HepG2 (cell line): Measurements from ENCODE around the gene GATD1. TPM values are rescaled to one million over a fixed set of nuclear protein-coding genes. Genes with fewer than 3 reads are reported as not detected.

Experiments used
- ATRX ChIP-seq: sonication (generic); formaldehyde crosslinking; IDR thresholded peaks from 2 replicates; pipeline ENCODE4 v1.4.0; 2020; ENCODE audit warnings: missing genetic modification reagents, borderline replicate concordance
- CCAR2 ChIP-seq: fragments of 200-400 bp; formaldehyde crosslinking; optimal IDR thresholded peaks from 2 replicates; pipeline ENCODE3; 2018; ENCODE audit warnings: low read depth, mild to moderate bottlenecking, low read length, moderate library complexity
- DR1 ChIP-seq: sonication (generic); formaldehyde crosslinking; IDR thresholded peaks from 2 replicates; pipeline ENCODE4 v1.8.0; 2021; ENCODE audit warnings: mild to moderate bottlenecking, missing genetic modification reagents, inconsistent platforms
- FOXM1 ChIP-seq: sonication (generic); formaldehyde crosslinking; IDR thresholded peaks from 2 replicates; pipeline ENCODE4 v1.5.0; 2020; ENCODE audit warnings: missing genetic modification reagents
- KLF12 ChIP-seq: sonication (generic); formaldehyde crosslinking; IDR thresholded peaks from 2 replicates; pipeline ENCODE4 v1.4.0; 2020; ENCODE audit warnings: missing genetic modification reagents, borderline replicate concordance
- MBNL3 ChIP-seq: fragments of 250-450 bp; sonication (Bioruptor Pico); conservative IDR thresholded peaks from 2 replicates; pipeline ENCODE4 v1.8.0; 2022; ENCODE audit warnings: mild to moderate bottlenecking, inconsistent platforms
- MXI1 ChIP-seq: IDR thresholded peaks from 3 replicates; pipeline ENCODE4 v1.6.1; 2012; ENCODE audit warnings: low read depth, low read length, inconsistent platforms, borderline replicate concordance
- PRDM10 ChIP-seq: sonication (generic); formaldehyde crosslinking; IDR thresholded peaks from 2 replicates; pipeline ENCODE4 v1.4.0; 2020; ENCODE audit warnings: low read depth, missing genetic modification reagents
- RAD51 ChIP-seq: fragments of 450-650 bp; IDR thresholded peaks from 2 replicates; pipeline ENCODE4 v1.6.1; 2016; ENCODE audit warnings: borderline replicate concordance
- SP1 ChIP-seq, 2 experiments: fragments of 450-650 bp in 1 of 2; sonication (generic) in 1 of 2; formaldehyde crosslinking in 1 of 2; IDR thresholded peaks; 2 replicates each; pipeline versions ENCODE4 v1.4.0 to v1.6.1; 2016 to 2020; ENCODE audit warnings: missing genetic modification reagents in 1 of 2
- TAF15 ChIP-seq: fragments of 200-400 bp; formaldehyde crosslinking; IDR thresholded peaks from one replicate; pipeline ENCODE4 v1.6.1; 2018; ENCODE audit warnings: mild to moderate bottlenecking, low read depth, low read length; ENCODE audit not compliant: poor library complexity, severe bottlenecking
- ZBTB49 ChIP-seq: sonication (generic); formaldehyde crosslinking; IDR thresholded peaks from 2 replicates; pipeline ENCODE4 v1.4.0; 2020; ENCODE audit warnings: missing genetic modification reagents, borderline replicate concordance
- ZBTB7A ChIP-seq: sonication (generic); formaldehyde crosslinking; IDR thresholded peaks from 2 replicates; pipeline ENCODE4 v1.8.0; 2022; ENCODE audit warnings: mild to moderate bottlenecking, missing genetic modification reagents
- ZFY ChIP-seq: sonication (generic); formaldehyde crosslinking; IDR thresholded peaks from 2 replicates; pipeline ENCODE4 v1.4.0; 2020; ENCODE audit warnings: missing genetic modification reagents
- ZGPAT ChIP-seq: IDR thresholded peaks from 2 replicates; pipeline ENCODE4 v1.6.1; 2016; ENCODE audit warnings: mild to moderate bottlenecking
- ZNF512B ChIP-seq: sonication (generic); formaldehyde crosslinking; IDR thresholded peaks from 2 replicates; pipeline ENCODE4 v1.5.1; 2020; ENCODE audit warnings: missing genetic modification reagents, mild to moderate bottlenecking, borderline replicate concordance
- ZNF773 ChIP-seq: sonication (generic); formaldehyde crosslinking; IDR thresholded peaks from 2 replicates; pipeline ENCODE4 v1.4.0; 2020; ENCODE audit warnings: missing genetic modification reagents, borderline replicate concordance
- ZNF782 ChIP-seq: sonication (generic); formaldehyde crosslinking; IDR thresholded peaks from 2 replicates; pipeline ENCODE4 v1.4.0; 2020; ENCODE audit warnings: missing genetic modification reagents, mild to moderate bottlenecking, borderline replicate concordance
- polyA plus RNA-seq, 8 experiments: library from polyadenylated mRNA; depleted of rRNA in 3 of 8; stranded (reverse) in 7 of 8; unstranded in 1 of 8; fragments of >200 nt; fragmentation: Illumina TruSeq in 4 of 8; extraction: Trizol in 4 of 8; gene quantifications; 2 replicates each; pipeline versions ENCODE4 v1.2.1 to v1.2.3, GENCODE V29; 2011 to 2016; ENCODE audit warnings: low read depth in 4 of 8, missing spikeins in 1 of 8, mixed read lengths in 1 of 8; ENCODE audit not compliant: insufficient read depth in 1 of 8
- total RNA-seq, 5 experiments: library from RNA; depleted of rRNA; stranded (reverse); fragments of >200 nt; fragmentation: Illumina TruSeq; extraction: Trizol; gene quantifications; 2 replicates each; pipeline ENCODE4 v1.2.3, GENCODE V29; 2016; ENCODE audit warnings: low read depth in 1 of 5

GATD1 gene
- total and polyA plus RNA-seq, 2 of the 13 experiments (the other 11 are each of a cell fraction or from before 2014, with no cell fraction given), result 31.3 to 60.5 TPM

GRCh38 chr11:819943-820649 is 42.8 kb upstream of the GATD1 start (continued):
- TF ChIP-seq PRDM10 (CRISPR knock-in tag) (no peak), ZGPAT (CRISPR knock-in tag) (peak; percentile 10; the same call in 1 of the 2 replicates), ZFY (CRISPR knock-in tag) (no peak), SP1 (IDR thresholded peaks at IDR 0.05) (no peak), SP1 (CRISPR knock-in tag; IDR thresholded peaks at IDR 0.05) (no peak), CCAR2 (no peak), ATRX (CRISPR knock-in tag) (no peak), KLF12 (no peak), ZNF782 (CRISPR knock-in tag) (no peak), MBNL3 (no peak), ZNF773 (CRISPR knock-in tag) (no peak), FOXM1 (CRISPR knock-in tag) (no peak), RAD51 (no peak), ZNF512B (CRISPR knock-in tag) (no peak), ZBTB7A (CRISPR knock-in tag) (0 out of 2 replicates have a peak, but pooled peaks have one; percentile 40), DR1 (CRISPR knock-in tag) (no peak), TAF15 (no peak), MXI1 (peak; percentile 63; the same call in 1 of the 3 replicates), ZBTB49 (CRISPR knock-in tag) (no peak)
